ENCODE measurements around the gene LPAR5.

LPAR5 gene

GRCh38 chr12:6635856-6636531 is at the start of gene LPAR5:
LPAR5 (minus strand) TSS chr12:6635959; CDS start chr12:6621248, 14,711 bp downstream.
- DNase-seq (ENCODE audit: low read depth in 2 of 2): no peak

- DNase-seq (ENCODE audit: low read depth in 2 of 2): no peak
Measured at GRCh38 chr12:6684609-6685008, 48.9 kb upstream of the LPAR5 start.

- no peak for DNase-seq (ENCODE audit: low read depth in 2 of 2)
Measured at GRCh38 chr12:6676962-6677361, 41.2 kb upstream of the LPAR5 start.

DNA sequence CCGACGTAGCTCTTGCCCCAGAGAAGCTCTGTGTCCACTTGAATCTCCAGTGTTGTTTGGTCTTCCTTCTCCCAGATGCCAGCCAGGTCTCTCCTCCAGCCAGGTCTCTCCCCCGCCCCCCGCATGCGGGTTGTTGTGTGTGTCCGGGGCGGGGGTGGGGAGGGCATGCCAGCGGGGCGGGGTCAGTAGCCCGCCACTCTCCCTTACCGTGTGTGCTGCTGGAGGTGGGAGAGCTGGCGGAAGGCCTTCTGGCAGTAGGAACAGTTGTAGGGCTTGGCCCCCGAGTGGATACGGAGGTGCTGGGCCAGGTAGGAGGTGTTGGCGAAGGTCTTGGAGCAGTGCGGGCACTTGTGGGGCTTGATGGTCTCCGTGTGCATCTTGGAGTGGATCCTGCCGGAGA is 36.4 kb upstream of the LPAR5 start:
- no peak for DNase-seq (ENCODE audit: low read depth in 2 of 2)

DNA sequence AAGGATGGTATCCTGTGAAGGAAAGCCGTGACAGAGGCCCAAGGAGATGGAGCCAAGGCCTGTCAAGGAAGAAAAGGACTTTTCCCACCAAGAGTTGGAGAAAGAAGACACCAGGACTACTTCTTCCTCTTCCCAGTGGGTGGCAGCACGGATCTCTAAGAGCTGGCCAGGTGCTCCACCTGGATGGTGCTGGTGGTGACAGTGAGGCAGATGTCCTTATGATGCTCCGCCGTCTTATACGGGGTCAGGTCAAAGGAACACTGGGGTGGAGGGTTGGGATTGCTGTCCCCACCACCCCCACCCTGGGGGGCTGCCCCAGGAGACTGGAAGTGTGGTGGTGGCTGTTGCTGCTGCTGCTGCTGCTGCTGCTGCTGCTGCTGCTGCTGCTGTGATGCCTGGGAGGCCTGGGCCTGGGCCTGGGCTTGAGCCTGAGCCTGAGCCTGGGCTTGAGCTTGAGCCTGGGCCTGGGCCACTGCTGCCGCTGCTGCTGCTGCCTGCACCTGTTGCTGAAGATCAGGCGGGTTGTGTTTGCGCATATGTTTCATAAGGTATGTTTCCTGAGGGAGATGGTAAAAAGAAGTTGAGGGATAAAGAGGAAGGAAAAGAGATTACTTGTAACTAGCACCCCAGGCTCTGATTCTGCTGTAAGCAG is 31.9 kb upstream of the LPAR5 start:
- no peak for DNase-seq (ENCODE audit: low read depth in 2 of 2)

GRCh38 chr12:6666211-6666610 is 30.5 kb upstream of the LPAR5 start:
- DNase-seq (ENCODE audit: low read depth in 2 of 2): no peak

DNA sequence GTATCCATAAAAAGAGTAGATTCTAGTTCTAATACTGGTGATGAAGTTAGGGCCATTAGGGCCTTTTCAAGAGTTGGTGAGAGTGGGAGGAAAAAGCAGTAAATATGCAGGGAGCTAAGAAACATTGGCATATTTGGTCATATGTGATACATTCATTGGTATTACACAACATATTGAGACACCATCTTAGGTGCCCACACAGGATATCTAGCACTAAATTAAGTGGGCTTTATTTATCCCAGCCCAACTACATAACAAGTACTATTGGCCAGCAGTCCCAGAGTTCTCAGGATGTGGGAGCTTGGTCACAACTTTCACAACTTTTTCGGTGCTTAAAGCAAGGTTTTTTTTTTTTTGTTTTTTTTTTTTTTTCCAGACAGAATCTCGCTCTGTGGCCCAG is 29.1 kb upstream of the LPAR5 start:
- DNase-seq (ENCODE audit: low read depth in 2 of 2): no peak

DNA sequence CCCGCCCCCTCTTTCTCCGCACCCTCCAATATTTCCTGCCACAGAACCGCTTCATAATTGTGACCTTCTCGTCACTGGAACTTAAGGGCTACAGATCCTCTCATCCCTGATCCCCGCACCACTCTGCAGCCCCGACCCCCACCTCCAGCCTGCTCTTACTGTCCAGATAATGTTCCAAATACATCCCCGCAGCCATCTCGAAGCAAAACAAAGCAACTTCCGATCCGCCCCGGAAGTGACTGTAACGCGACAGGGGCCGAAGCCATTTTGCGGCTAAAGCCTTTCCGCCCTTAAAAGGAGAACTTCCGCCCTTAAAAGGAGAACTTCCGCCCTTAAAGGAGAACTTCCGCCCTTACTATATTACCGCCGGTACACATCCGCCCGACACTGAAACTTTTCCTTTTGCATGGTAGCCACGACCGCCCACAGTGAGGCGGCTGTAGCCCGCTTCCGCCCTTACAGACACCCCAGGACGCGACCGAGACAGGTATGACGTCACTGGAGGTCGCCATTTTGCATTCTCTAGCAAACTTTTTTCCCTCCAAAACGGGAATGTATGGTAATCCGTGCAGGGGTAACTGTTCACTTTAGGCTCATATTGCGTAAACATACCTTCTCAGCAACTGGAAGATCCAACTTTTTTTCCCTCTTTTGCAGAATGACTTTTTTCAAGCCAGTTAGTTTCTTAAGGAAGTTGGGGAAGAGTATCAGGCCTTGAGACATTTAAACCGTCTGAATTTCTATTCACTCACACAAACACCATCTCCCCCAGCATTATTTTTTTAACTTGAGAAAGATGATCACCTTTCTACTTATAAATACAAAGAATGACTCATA is 27.4 kb upstream of the LPAR5 start, which contains the start of gene ING4:
Gene ING4 (minus strand): TSS at position 214 of the 837 bp plus-strand sequence. CDS start 18 bp downstream, at position 196.
- DNase-seq (ENCODE audit: low read depth in 2 of 2): peak; percentile 74 to 91

DNA sequence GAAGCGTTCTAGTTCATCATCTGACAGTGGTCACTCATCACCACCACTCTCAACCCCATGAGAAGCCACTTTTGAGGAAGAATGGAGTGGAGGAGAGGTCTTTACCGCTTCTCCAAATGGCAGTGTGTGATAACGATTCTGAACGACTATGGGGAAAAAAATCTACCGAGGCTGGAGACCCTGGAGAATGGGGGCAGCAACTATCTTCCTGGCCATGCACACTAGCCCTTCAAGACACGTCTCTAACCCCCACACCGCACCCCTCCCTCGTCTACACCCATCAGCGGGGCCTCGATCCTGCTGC is 26.8 kb upstream of the LPAR5 start:
- DNase-seq (ENCODE audit: low read depth in 2 of 2): no peak

DNA sequence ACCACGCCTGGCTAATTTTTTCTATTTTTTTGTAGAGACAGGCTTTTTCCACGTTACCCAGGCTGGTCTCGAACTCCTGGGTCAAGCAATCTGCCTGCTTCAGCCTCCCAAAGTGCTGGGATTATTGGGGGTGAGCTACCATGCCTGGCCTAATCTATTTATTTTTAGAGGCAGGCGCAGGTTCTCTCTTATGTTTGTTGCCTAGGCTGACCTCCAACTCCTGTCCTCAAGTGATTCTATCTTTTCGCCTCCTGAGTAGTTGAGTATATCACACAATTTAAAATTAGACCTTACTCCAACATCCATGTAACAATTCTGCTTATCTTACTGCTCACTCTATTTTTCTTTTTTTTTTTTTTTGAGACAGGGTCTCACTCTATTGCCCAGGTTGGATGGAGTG is 18.2 kb upstream of the LPAR5 start:
- DNase-seq (ENCODE audit: low read depth in 2 of 2): no peak

DNA sequence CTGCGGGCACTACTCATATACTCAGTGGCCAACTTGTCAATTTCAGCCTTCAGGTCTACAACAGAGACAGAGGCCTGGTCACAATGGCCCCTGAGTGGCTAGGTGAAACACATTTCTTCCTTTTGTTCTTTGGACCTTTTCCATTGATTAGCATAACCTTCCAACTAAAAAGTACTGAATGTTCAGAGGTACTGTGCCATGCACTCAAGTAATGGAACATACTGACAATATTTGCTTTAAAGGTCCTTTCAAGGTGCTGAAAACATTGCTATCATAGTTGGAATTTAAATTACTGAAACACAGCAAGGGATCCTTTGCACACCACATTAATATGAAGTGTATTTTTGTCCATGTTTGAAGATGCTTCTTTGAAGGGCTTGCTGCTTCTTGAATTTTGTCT is 17.6 kb upstream of the LPAR5 start:
- DNase-seq (ENCODE audit: low read depth in 2 of 2): no peak

DNA sequence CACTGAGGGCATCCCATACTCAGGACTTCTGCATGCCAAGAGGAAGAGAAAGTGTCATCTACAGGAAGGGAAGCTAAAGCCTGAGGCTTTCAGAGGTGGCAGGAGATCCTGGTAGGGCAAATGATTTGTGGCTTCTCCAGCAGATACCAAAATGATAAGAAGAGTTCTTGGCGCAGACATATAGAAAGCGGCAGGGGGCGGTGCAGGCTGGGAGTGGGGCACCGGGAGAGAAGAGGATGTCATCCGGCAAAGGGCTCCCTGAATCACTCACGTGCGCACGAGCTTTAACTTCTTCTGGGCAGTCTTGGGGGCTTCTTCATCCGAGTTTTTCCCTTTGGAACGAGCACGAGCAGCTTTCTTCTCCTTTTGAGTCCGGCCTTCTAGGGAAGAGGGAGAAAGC is 16.6 kb upstream of the LPAR5 start:
- no peak for DNase-seq (ENCODE audit: low read depth in 2 of 2)

DNA sequence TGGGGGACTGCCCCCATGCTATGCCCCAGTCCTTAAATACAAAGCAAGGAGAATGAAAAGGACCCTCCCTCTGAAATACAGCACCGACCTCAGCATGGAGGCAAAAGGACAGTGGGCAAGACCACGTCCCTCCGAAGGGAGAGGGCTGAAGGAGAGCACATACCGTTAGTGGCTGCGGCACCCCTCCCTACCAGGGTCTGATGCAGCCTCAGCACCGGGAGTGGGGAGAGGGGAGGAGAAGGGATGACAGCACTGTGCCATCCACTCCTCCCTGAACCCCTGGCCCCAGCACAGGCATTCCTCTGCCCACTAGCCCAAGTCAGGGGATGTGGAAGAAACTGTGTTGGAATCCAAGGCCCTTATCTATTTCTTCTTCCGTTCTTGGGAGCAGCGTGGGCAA is 15.1 kb upstream of the LPAR5 start:
- DNase-seq (ENCODE audit: low read depth in 2 of 2): no peak

GRCh38 chr12:6647083-6647604 is 11.4 kb upstream of the LPAR5 start, which contains the start of gene ACRBP:
ACRBP (minus strand) TSS chr12:6647432; CDS start chr12:6647366, 66 bp downstream.
- no peak for DNase-seq (ENCODE audit: low read depth in 2 of 2)

DNA sequence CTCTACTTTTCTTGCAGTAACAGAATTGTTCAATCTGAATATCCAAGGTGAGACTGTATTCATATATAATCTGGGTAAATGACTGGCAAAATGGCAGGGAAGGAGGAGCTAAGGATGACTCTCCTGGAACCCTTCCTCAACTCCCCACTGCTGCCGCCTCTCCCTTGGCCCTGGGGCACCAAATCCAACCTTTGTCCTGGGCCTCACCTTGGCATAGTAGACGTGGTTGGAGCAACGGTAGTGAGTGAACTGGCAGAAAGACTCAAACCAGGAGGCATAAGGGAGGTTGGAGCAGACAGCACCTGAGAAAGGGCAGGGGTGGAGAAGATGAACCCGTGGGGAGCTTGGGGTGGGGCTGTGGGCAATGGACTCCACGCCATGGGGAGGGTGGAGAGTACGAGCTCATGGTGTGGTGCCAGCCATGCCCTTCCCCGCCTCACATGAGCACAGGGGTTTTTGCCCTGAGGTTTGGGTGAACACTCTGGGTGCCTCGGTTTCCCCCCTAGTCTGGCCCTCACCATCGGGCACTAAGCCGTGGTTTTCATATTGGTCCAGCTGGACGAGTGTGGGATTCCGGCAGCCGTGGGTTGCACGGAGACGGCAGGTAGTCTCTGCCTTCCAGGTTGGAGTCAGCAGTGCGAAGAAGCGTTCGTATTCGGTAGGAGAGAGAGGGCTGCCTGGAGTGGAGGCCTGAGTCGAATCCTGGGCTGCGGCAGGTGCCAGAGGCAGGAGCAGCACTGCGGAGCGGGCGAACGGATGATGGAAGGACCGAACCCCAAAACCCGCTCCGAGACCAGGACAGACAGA is 10.7 kb upstream of the LPAR5 start:
- no peak for DNase-seq (ENCODE audit: low read depth in 2 of 2)

GRCh38 chr12:6644903-6645302 is 9.1 kb upstream of the LPAR5 start:
- no peak for DNase-seq (ENCODE audit: low read depth in 2 of 2)

DNA sequence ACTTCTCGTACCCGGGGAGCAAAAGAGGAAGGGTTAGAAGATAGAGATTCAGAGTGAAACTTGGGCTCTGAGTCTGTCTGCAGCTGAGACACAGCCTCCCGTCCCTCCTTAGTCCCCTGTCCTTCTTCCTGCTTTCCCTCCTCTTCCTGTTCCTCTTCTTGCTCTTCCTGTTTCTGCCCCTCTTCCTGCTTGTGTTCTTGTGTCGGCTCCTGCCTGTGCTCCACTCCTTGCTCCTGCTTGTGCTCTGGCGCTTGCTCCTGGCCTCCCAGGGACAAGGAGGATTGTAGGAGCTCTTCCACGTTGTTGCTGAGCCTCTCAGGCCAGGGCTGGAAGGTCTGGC is 8.5 kb upstream of the LPAR5 start:
- DNase-seq (ENCODE audit: low read depth in 2 of 2): no peak

- DNase-seq (ENCODE audit: low read depth in 2 of 2): no peak
Measured at GRCh38 chr12:6643569-6644256, 8.0 kb upstream of the LPAR5 start.

DNA sequence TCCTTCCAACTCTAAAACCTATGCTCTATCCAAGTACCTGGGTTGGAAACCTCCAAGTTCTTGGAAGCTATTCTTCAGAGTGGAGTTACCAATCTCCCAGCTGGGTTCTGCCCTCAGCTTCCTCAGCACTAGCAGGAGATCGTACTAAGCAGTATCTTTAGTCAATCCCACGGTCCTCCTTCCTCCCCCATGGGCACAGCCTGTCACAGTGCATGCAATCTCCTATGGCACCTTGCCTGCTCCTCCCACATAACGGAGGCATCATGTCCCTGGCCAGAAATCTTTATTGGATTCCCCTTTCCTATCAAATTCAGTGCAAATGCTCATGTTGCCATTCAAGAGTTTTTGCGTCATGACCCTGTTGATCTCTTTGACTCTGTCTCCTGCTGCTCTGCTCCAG is 5.4 kb upstream of the LPAR5 start:
- no peak for DNase-seq (ENCODE audit: low read depth in 2 of 2)

GRCh38 chr12:6640497-6640896 is 4.7 kb upstream of the LPAR5 start:
- no peak for DNase-seq (ENCODE audit: low read depth in 2 of 2)

- no peak for DNase-seq (ENCODE audit: low read depth in 2 of 2)
Measured at GRCh38 chr12:6639151-6639801, 3.5 kb upstream of the LPAR5 start.

All from stimulated activated CD4-positive, alpha-beta T cell treated with anti-CD3 and anti-CD28 coated beads, Interleukin-1b, Interleukin-23, amount 100 ng/mL, for 1 hour (primary cell).